GM23248 (cell line): Measurements from ENCODE around the gene STK40. TPM values are rescaled to one million over a fixed set of nuclear protein-coding genes. Genes with fewer than 3 reads are reported as not detected.

Experiments used
- DNase-seq: peaks from one replicate; pipeline ENCODE4 v3.0.0-alpha.2; 2015
- H2AFZ ChIP-seq: fragments of 200-600 bp; sonication (generic); 2 replicates; pipeline ENCODE4 v1.6.1; 2016; ENCODE audit warnings: antibody characterized with exemption
- H3F3A ChIP-seq: fragments of 200-600 bp; sonication (generic); 2 replicates; pipeline ENCODE4 v1.6.1; 2016; ENCODE audit warnings: mild to moderate bottlenecking, antibody characterized with exemption, mixed run types; ENCODE audit not compliant: insufficient read depth
- H3K27ac ChIP-seq: fragments of 200-600 bp; sonication (generic); 2 replicates; pipeline ENCODE4 v1.5.1; 2016; ENCODE audit warnings: mild to moderate bottlenecking
- H3K27me3 ChIP-seq: fragments of 200-600 bp; sonication (generic); replicated peaks from 2 replicates; pipeline ENCODE4 v1.6.1; 2016; ENCODE audit warnings: mild to moderate bottlenecking; ENCODE audit not compliant: insufficient read depth
- H3K36me3 ChIP-seq: fragments of 200-600 bp; sonication (generic); 2 replicates; pipeline ENCODE4 v1.6.1; 2016; ENCODE audit warnings: low read depth, mild to moderate bottlenecking
- H3K4me1 ChIP-seq: fragments of 200-600 bp; sonication (generic); 2 replicates; pipeline ENCODE4 v1.6.1; 2016; ENCODE audit warnings: mild to moderate bottlenecking; ENCODE audit not compliant: insufficient read depth
- H3K4me2 ChIP-seq: fragments of 200-600 bp; sonication (generic); one replicate; pipeline ENCODE4 v1.6.1; 2016; ENCODE audit warnings: mild to moderate bottlenecking; ENCODE audit not compliant: unreplicated experiment
- H3K4me3 ChIP-seq: fragments of 200-600 bp; sonication (generic); 2 replicates; pipeline ENCODE4 v1.5.1; 2016; ENCODE audit warnings: mild to moderate bottlenecking
- H3K79me2 ChIP-seq: fragments of 200-600 bp; sonication (generic); 2 replicates; pipeline ENCODE4 v1.6.1; 2016; ENCODE audit warnings: mild to moderate bottlenecking; ENCODE audit not compliant: insufficient read depth
- H3K9ac ChIP-seq: fragments of 200-600 bp; sonication (generic); 2 replicates; pipeline ENCODE4 v1.6.1; 2016; ENCODE audit warnings: mild to moderate bottlenecking
- H3K9me2 ChIP-seq: fragments of 200-600 bp; sonication (generic); 2 replicates; pipeline ENCODE4 v1.6.1; 2016; ENCODE audit warnings: mixed run types, mild to moderate bottlenecking, moderate library complexity; ENCODE audit not compliant: insufficient read depth
- H3K9me3 ChIP-seq: fragments of 200-600 bp; sonication (generic); one replicate; pipeline ENCODE4 v1.6.1; 2017; ENCODE audit warnings: low read depth
- H4K20me1 ChIP-seq: fragments of 200-600 bp; sonication (generic); 2 replicates; pipeline ENCODE4 v1.6.0; 2016; ENCODE audit not compliant: insufficient read depth
- EZH2 ChIP-seq: fragments of 200-600 bp; sonication (generic); IDR thresholded peaks from 2 replicates; pipeline ENCODE4 v1.6.1; 2018; ENCODE audit warnings: antibody characterized with exemption, mild to moderate bottlenecking; ENCODE audit not compliant: insufficient read depth, poor library complexity, severe bottlenecking
- EZH2phosphoT487 ChIP-seq: fragments of 200-600 bp; sonication (generic); IDR thresholded peaks from 2 replicates; pipeline ENCODE4 v1.6.1; 2018; ENCODE audit warnings: antibody characterized with exemption, moderate library complexity, mild to moderate bottlenecking, low read depth; ENCODE audit not compliant: insufficient read depth
- WGBS, 2 experiments: methylation state at CpG; one replicate each; pipeline ENCODE4 v1.1.6; 2015 to 2017; ENCODE audit warnings: low lambda C conversion rate in 2 of 2, low coverage in 1 of 2; ENCODE audit errors: missing lambda C conversion rate in 2 of 2; 5-methylcytosine and 5-hydroxymethylcytosine counted together
- in situ Hi-C: fragments of 300-500 bp; cut with MboI; formaldehyde crosslinking; loops from 2 replicates; pipeline ENCODE4 v1.15.0; 2020
- polyA plus RNA-seq: library from polyadenylated mRNA; unstranded; fragments of >200 nt; fragmentation: Nextera tagmentation; extraction: Ambion mirVana; gene quantifications from 2 replicates; pipeline ENCODE4 v1.2.1, GENCODE V29; 2016
- total RNA-seq: library from RNA; depleted of rRNA; stranded (reverse); fragments of >200 nt; shearing (Covaris generic); gene quantifications from 2 replicates; pipeline ENCODE4 v1.2.3, GENCODE V29; 2014

STK40 gene
- total and polyA plus RNA-seq, 2 experiments from 2014 or later, result 11.1 to 16.2 TPM

DNA sequence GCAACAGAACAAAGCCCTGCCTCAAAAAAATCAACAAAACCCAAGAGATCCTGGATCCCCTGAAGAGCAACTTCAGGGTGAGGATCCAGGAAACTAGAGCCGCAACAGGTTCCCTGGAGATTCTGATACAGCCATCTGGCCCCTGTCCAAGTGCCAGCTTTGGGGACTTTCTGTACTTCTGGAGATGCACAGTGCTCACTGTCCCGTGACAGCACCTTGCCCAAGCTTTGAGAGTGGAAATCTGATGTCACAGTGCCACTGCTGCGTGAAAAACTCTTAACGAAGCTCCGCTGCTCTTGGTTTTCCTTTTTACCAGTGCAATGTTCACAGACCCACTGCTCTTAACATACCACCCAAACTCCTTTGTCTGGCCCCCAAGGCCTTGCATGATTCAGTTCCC, 26.3 kb downstream of the STK40 start:
- Histone ChIP-seq H3K79me2 (peaks cover 74% of the 10 kb centered on the region), H2AFZ (no peak overlapping the region), H3K4me2 (no peak overlapping the region), H3K9me2 (no peaks in the 10 kb centered on the region), H3K36me3 (peaks cover 21% of the 10 kb centered on the region; the same call in 1 of the 2 replicates), H3K9me3 (no peaks in the 10 kb centered on the region), H4K20me1 (no peaks in the 10 kb centered on the region), H3K27ac (no peak overlapping the region), H3K4me3 (no peak overlapping the region), H3K4me1 (no peaks in the 10 kb centered on the region), H3F3A (no peaks in the 10 kb centered on the region), H3K9ac (no peak overlapping the region), H3K27me3 (no peaks in the 10 kb centered on the region)
- no peak for DNase-seq
- in situ Hi-C loops, result no loop called here
- no peak for TF ChIP-seq EZH2phosphoT487
- no peak for TF ChIP-seq EZH2
- 97 to 98% methylated on average over 5 of the region's 5 CpGs for WGBS, 2 experiments

DNA sequence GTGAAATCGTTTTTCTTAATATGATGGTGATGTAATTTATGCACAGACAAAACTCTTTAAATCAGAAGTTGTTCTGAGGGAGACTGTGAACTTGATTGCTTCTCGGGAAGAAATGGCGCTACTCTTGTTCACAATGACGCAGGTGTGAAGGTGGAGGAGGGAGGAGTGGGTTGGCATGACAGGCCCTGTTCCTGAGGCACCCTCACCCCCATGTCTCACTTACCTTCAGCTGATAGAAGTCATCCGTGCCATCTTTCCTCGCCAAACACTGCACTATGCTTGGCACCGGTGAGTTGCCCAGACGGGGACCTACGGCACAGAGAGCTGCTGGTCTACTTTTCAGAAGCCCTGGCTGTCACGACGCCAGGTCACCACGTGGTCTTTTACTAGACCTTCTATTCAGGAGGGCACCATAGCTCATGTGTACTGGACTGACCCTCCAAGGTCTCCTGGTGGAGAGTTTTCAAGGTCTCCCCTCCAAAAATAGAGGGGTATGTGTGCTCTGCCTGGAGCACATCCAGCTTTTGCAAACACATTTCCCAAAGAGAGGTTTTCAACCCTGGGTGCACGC, 27.1 kb downstream of the STK40 start:
- peaks cover 26% of the 10 kb centered on the region; the same call in 1 of the 2 replicates for H3K36me3 ChIP-seq
- H3K27ac ChIP-seq, result no peak overlapping the region
- no peak overlapping the region for H3K4me2 ChIP-seq
- H3K4me3 ChIP-seq, result no peak overlapping the region
- TF ChIP-seq EZH2 (no peak), EZH2phosphoT487 (no peak)
- no peak for DNase-seq
- peaks cover 2% of the 10 kb centered on the region for H3K4me1 ChIP-seq
- H3F3A ChIP-seq, result 0 out of 2 replicates have a peak, but pooled peaks cover 6% of the 10 kb centered on the region
- no peak overlapping the region for H3K9ac ChIP-seq
- H4K20me1 ChIP-seq, result no peaks in the 10 kb centered on the region
- peaks cover 66% of the 10 kb centered on the region for H3K79me2 ChIP-seq
- no peak overlapping the region for H2AFZ ChIP-seq
- H3K27me3 ChIP-seq, result no peaks in the 10 kb centered on the region
- no peaks in the 10 kb centered on the region for H3K9me2 ChIP-seq
- H3K9me3 ChIP-seq, result no peaks in the 10 kb centered on the region
- in situ Hi-C loops, result no loop called here
- 89 to 90% methylated on average over 13 of the region's 13 CpGs for WGBS, 2 experiments

- in situ Hi-C loops, result no loop called here
- Histone ChIP-seq H3F3A (peaks cover 29% of the 10 kb centered on the region), H3K4me2 (no peak overlapping the region), H3K27me3 (no peaks in the 10 kb centered on the region), H3K27ac (no peak overlapping the region), H3K36me3 (peaks cover 13% of the 10 kb centered on the region; the same call in 1 of the 2 replicates), H4K20me1 (no peaks in the 10 kb centered on the region), H3K9ac (no peak overlapping the region), H2AFZ (no peak overlapping the region), H3K9me2 (no peaks in the 10 kb centered on the region), H3K4me1 (peaks cover 30% of the 10 kb centered on the region), H3K4me3 (no peak overlapping the region), H3K9me3 (no peaks in the 10 kb centered on the region), H3K79me2 (peaks cover 38% of the 10 kb centered on the region)
- TF ChIP-seq EZH2phosphoT487, result no peak
- no peak for TF ChIP-seq EZH2
- DNase-seq, result no peak
- WGBS, 2 experiments, result 64 to 72% methylated on average over 4 of the region's 4 CpGs
Measured at GRCh38 chr1:36355811-36356210, 29.9 kb downstream of the STK40 start.

GRCh38 chr1:36354486-36354885, 31.2 kb downstream of the STK40 start:
- 88 to 93% methylated on average over 11 of the region's 11 CpGs for WGBS, 2 experiments
- Histone ChIP-seq H3K36me3 (peaks cover 13% of the 10 kb centered on the region; the same call in 1 of the 2 replicates), H4K20me1 (no peaks in the 10 kb centered on the region), H3K9me2 (no peaks in the 10 kb centered on the region), H3K4me1 (peaks cover 43% of the 10 kb centered on the region), H3K9ac (no peak overlapping the region), H3K4me2 (no peak overlapping the region), H2AFZ (no peak overlapping the region), H3K9me3 (no peaks in the 10 kb centered on the region), H3K4me3 (no peak overlapping the region), H3F3A (peaks cover 40% of the 10 kb centered on the region), H3K27me3 (no peaks in the 10 kb centered on the region), H3K27ac (no peak overlapping the region), H3K79me2 (peaks cover 25% of the 10 kb centered on the region)
- in situ Hi-C loops, result no loop called here
- TF ChIP-seq EZH2phosphoT487 (no peak), EZH2 (no peak)
- no peak for DNase-seq
